ENCODE measurements around the gene HMOX2.

Gene HMOX2

GRCh38 chr16:4489030-4489429 is 12.8 kb downstream of the HMOX2 start:
- Histone ChIP-seq H3K27me3 (ENCODE audit: insufficient read depth, poor library complexity, severe bottlenecking) (no peaks in the 10 kb centered on the region), H3K4me3 (ENCODE audit: severe bottlenecking) (no peak overlapping the region), H3K9me3 (ENCODE audit: severe bottlenecking) (no peaks in the 10 kb centered on the region), H3K36me3 (ENCODE audit: low read depth) (peaks cover 61% of the 10 kb centered on the region), H3K4me1 (ENCODE audit: insufficient read depth, poor library complexity, severe bottlenecking) (peaks cover 25% of the 10 kb centered on the region), H3K27ac (ENCODE audit: poor library complexity, severe bottlenecking) (peak overlapping the region; percentile 91)
- ATAC-seq (ENCODE audit: low read depth) (peak; percentile 90), DNase-seq (ENCODE audit: low spot score) (no peak)
- no peak for TF ChIP-seq CTCF (IDR thresholded peaks at IDR 0.05; ENCODE audit: poor library complexity, severe bottlenecking)

- Histone ChIP-seq H3K27ac (ENCODE audit: poor library complexity, severe bottlenecking) (no peak overlapping the region), H3K27me3 (ENCODE audit: insufficient read depth, poor library complexity, severe bottlenecking) (no peaks in the 10 kb centered on the region), H3K4me1 (ENCODE audit: insufficient read depth, poor library complexity, severe bottlenecking) (peaks cover 54% of the 10 kb centered on the region), H3K36me3 (ENCODE audit: low read depth) (peaks cover 39% of the 10 kb centered on the region), H3K4me3 (ENCODE audit: severe bottlenecking) (no peak overlapping the region), H3K9me3 (ENCODE audit: severe bottlenecking) (no peaks in the 10 kb centered on the region)
- ATAC-seq (ENCODE audit: low read depth) (no peak), DNase-seq (ENCODE audit: low spot score) (no peak)
- no peak for TF ChIP-seq CTCF (IDR thresholded peaks at IDR 0.05; ENCODE audit: poor library complexity, severe bottlenecking)
Measured at GRCh38 chr16:4491898-4492297, 15.7 kb downstream of the HMOX2 start.

- DNase-seq (ENCODE audit: low spot score), result no peak
- peaks cover 24% of the 10 kb centered on the region for H3K36me3 ChIP-seq (ENCODE audit: low read depth)
- H3K27ac ChIP-seq (ENCODE audit: poor library complexity, severe bottlenecking), result peak overlapping the region; percentile 97
- TF ChIP-seq CTCF (IDR thresholded peaks at IDR 0.05; ENCODE audit: poor library complexity, severe bottlenecking), result no peak
- no peak overlapping the region for H3K4me3 ChIP-seq (ENCODE audit: severe bottlenecking)
- no peaks in the 10 kb centered on the region for H3K9me3 ChIP-seq (ENCODE audit: severe bottlenecking)
- peaks cover 58% of the 10 kb centered on the region for H3K4me1 ChIP-seq (ENCODE audit: insufficient read depth, poor library complexity, severe bottlenecking)
- no peaks in the 10 kb centered on the region for H3K27me3 ChIP-seq (ENCODE audit: insufficient read depth, poor library complexity, severe bottlenecking)
- peak; percentile 76 for ATAC-seq (ENCODE audit: low read depth)
Measured at GRCh38 chr16:4494746-4495490, 18.7 kb downstream of the HMOX2 start.

- DNase-seq (ENCODE audit: low spot score) (no peak), ATAC-seq (ENCODE audit: low read depth) (peak; percentile 56)
- H3K27ac ChIP-seq (ENCODE audit: poor library complexity, severe bottlenecking), result peak overlapping the region; percentile 97
- no peak for TF ChIP-seq CTCF (IDR thresholded peaks at IDR 0.05; ENCODE audit: poor library complexity, severe bottlenecking)
- no peak overlapping the region for H3K4me3 ChIP-seq (ENCODE audit: severe bottlenecking)
- H3K27me3 ChIP-seq (ENCODE audit: insufficient read depth, poor library complexity, severe bottlenecking), result no peaks in the 10 kb centered on the region
- H3K36me3 ChIP-seq (ENCODE audit: low read depth), result peaks cover 18% of the 10 kb centered on the region
- no peaks in the 10 kb centered on the region for H3K9me3 ChIP-seq (ENCODE audit: severe bottlenecking)
- peaks cover 67% of the 10 kb centered on the region for H3K4me1 ChIP-seq (ENCODE audit: insufficient read depth, poor library complexity, severe bottlenecking)
Measured at GRCh38 chr16:4495766-4496165, 19.6 kb downstream of the HMOX2 start.

- peak; percentile 35 for ATAC-seq (ENCODE audit: low read depth)
- no peak for TF ChIP-seq CTCF (IDR thresholded peaks at IDR 0.05; ENCODE audit: poor library complexity, severe bottlenecking)
- Histone ChIP-seq H3K27ac (ENCODE audit: poor library complexity, severe bottlenecking) (peak overlapping the region; percentile 97), H3K4me1 (ENCODE audit: insufficient read depth, poor library complexity, severe bottlenecking) (peaks cover 72% of the 10 kb centered on the region), H3K36me3 (ENCODE audit: low read depth) (peaks cover 14% of the 10 kb centered on the region), H3K9me3 (ENCODE audit: severe bottlenecking) (no peaks in the 10 kb centered on the region), H3K27me3 (ENCODE audit: insufficient read depth, poor library complexity, severe bottlenecking) (no peaks in the 10 kb centered on the region), H3K4me3 (ENCODE audit: severe bottlenecking) (no peak overlapping the region)
- no peak for DNase-seq (ENCODE audit: low spot score)
Measured at GRCh38 chr16:4496305-4496704, 20.1 kb downstream of the HMOX2 start.
